SK-N-MC (cell line): ENCODE data around the gene CLEC19A.

Source experiments
- DNase-seq: peaks from one replicate; pipeline ENCODE4 v3.0.0-alpha.2; 2011; ENCODE audit warnings: low read depth, low spot score
- H3K27ac ChIP-seq: fragments of 200-600 bp; sonication (generic); 2 replicates; pipeline ENCODE4 v1.5.1; 2016; ENCODE audit warnings: mixed run types
- H3K36me3 ChIP-seq: fragments of 200-600 bp; sonication (generic); 2 replicates; pipeline ENCODE4 v1.6.1; 2017; ENCODE audit warnings: antibody characterized with exemption, low read length, mixed read lengths; ENCODE audit not compliant: insufficient read depth
- H3K4me3 ChIP-seq: fragments of 200-600 bp; sonication (generic); 2 replicates; pipeline ENCODE4 v1.5.1; 2016
- H3K9ac ChIP-seq: fragments of 200-600 bp; sonication (generic); 2 replicates; pipeline ENCODE4 v1.8.0; 2017; ENCODE audit warnings: mixed run types, mixed read lengths; ENCODE audit not compliant: insufficient read length
- H3K9me3 ChIP-seq: fragments of 200-600 bp; sonication (generic); 2 replicates; pipeline ENCODE4 v1.6.1; 2017; ENCODE audit warnings: low read depth, mild to moderate bottlenecking, antibody characterized with exemption, low read length, moderate library complexity, mixed read lengths
- EZH2 ChIP-seq: fragments of 200-600 bp; sonication (generic); IDR thresholded peaks from one replicate; pipeline ENCODE4 v1.6.1; 2017; ENCODE audit warnings: antibody characterized with exemption
- FOXP2 ChIP-seq: optimal IDR thresholded peaks from 2 replicates; pipeline ENCODE3; 2011; ENCODE audit warnings: mild to moderate bottlenecking, moderate library complexity; ENCODE audit not compliant: insufficient read depth; ENCODE audit errors: extremely low read length, control extremely low read depth
- POLR2AphosphoS5 ChIP-seq: IDR thresholded peaks from 2 replicates; pipeline ENCODE4 v1.6.1; 2012; ENCODE audit warnings: mild to moderate bottlenecking, low read depth, low read length, borderline replicate concordance

The CLEC19A gene

DNA sequence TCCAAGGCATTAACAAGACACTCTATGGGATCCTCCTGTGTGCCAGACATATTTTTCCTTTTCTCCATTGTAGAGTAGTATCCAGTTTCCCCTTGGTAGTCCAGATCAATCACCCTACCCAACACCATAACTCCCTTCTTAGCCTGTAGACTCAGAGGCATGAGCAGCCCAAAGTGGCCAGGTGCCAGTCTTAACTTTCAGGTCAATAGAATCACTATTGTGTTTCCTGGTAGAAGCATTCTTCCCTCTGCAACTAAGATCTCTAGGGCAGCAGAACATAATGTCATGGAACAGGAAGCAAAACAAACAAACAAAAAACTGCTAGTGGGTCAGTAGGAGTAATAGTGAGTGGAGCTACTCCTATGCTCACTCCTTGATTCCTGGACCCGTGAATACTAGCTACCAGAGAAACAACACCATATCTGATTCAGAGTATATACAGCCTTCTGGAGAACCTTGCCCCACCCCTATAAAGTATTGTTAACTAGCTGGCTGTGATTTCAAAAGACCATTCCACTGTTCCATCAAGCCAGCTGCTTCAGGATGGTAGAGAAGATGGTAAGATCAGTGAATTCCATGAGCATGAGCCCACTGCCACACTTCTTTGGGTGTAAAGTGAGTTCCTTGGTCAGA is 11.2 kb upstream of the CLEC19A start:
- H3K9me3 ChIP-seq = no peaks in the 10 kb centered on the region
- DNase-seq = no peak
- H3K27ac ChIP-seq = no peak overlapping the region
- H3K36me3 ChIP-seq = no peaks in the 10 kb centered on the region
- H3K9ac ChIP-seq = no peak overlapping the region
- H3K4me3 ChIP-seq = no peak overlapping the region
- no peak for TF ChIP-seq POLR2AphosphoS5
- TF ChIP-seq EZH2 = no peak
- TF ChIP-seq FOXP2 = no peak

DNA sequence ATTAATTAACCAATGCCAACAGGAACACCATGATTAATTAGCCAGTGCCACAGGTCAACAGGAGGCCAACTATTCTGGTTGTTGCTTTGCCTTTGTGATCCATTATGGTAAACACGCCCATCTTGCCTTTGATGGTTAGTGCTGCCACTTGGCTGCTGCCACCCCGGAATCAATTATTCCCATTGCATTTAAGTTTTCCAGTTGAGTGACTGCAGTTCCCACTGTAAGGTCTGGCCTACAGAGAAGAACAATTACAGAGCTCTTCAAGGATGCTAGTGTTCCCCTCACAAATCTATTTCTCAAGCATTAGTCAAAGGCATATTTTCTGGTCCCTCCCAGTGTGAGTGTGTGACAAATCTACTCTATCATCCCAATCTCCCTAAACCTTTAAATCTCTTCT is 7.1 kb upstream of the CLEC19A start:
- DNase-seq = no peak
- Histone ChIP-seq H3K9me3 (no peaks in the 10 kb centered on the region), H3K36me3 (no peaks in the 10 kb centered on the region), H3K27ac (no peak overlapping the region), H3K9ac (no peak overlapping the region), H3K4me3 (no peak overlapping the region)
- TF ChIP-seq POLR2AphosphoS5 (no peak), EZH2 (no peak), FOXP2 (no peak)

DNA sequence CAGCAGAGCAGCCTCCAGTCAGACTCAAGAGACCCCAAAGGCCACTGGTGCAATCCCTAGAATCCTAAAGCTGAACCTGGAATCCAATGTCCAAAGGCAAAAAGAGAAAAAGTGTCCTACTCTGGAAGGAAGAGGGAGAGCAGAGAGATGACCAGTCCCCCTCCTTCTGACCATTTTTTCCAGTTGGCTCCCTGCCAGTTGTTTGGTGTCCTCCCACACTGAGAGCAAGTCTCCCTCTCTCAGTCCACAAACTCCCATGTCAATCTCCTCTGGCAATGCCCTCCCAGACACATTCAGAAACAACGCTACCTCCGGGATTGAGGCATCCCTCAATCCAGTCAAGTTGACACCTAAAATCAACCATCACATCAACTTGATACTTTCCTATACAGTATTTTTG is 4.3 kb upstream of the CLEC19A start:
- H3K9ac ChIP-seq = no peak overlapping the region
- DNase-seq = no peak
- H3K27ac ChIP-seq = no peak overlapping the region
- TF ChIP-seq EZH2 (no peak), FOXP2 (no peak), POLR2AphosphoS5 (no peak)
- H3K9me3 ChIP-seq = no peaks in the 10 kb centered on the region
- no peak overlapping the region for H3K4me3 ChIP-seq
- no peaks in the 10 kb centered on the region for H3K36me3 ChIP-seq

DNA sequence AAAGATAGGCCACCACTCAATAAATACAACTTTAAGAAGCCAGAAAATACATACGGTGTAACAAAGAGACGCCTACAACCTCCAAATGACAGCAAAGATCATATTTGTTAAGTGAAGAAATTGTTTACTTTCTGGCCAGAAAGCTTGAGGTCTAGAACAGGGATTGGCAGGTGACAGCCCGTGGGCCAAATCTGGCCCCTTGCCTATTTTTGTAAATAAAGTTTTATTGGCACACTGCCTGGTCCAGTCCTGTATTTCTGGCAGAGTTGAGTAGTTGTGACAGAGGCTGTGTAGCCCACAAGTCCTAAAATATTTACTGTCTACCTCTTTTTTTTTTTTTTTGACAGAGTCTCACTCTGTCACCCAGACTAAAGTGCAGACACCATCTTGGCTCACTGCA is 3.4 kb upstream of the CLEC19A start:
- DNase-seq = no peak
- TF ChIP-seq POLR2AphosphoS5 (no peak), EZH2 (no peak), FOXP2 (no peak)

DNA sequence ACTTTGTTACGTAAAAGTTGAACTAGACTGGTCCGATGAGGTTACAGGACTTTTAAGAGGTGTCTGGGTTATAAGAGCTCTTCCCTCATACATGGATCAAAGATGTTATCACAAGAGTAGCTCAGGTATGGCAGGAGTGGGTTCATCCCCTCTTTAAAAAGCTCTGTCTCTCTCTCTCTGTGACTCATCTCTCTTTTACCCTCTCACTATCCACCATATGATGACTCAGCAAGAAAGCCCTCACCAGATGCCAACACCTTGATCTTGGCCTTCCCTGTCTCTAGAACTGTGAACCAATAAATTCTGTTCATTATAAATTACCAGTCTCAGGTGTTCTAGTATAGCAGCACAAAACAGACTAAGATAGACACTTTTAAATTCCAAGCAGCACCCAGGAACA is 1.9 kb upstream of the CLEC19A start:
- no peak for DNase-seq
- Histone ChIP-seq H3K9ac (no peak overlapping the region), H3K4me3 (no peak overlapping the region), H3K36me3 (no peaks in the 10 kb centered on the region), H3K27ac (no peak overlapping the region), H3K9me3 (no peaks in the 10 kb centered on the region)
- TF ChIP-seq EZH2 (no peak), FOXP2 (no peak), POLR2AphosphoS5 (no peak)

More for the DNA sequence above, 3.4 kb upstream of the CLEC19A start:
- Histone ChIP-seq H3K36me3 (no peaks in the 10 kb centered on the region), H3K27ac (no peak overlapping the region), H3K9me3 (no peaks in the 10 kb centered on the region), H3K9ac (no peak overlapping the region), H3K4me3 (no peak overlapping the region)

DNA sequence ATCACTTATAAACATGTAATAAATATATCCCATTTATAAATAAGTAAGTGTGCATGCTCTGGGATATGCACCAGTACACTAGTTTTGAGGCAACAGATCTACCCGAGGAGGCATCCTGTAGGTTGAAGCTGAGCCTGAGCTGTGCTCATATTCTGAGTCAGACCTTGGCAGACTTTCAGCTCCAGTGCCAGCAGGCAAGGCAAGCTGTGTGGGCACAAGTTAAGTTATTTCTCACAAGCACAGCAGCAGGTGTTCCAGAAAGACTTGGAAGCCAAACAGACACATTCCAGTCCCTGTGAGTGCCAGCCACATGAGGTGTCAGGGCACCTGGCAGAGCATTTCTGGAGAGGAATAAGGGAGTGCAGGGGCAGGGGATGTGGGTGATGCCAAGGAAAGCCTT is 1.3 kb upstream of the CLEC19A start:
- Histone ChIP-seq H3K9me3 (no peaks in the 10 kb centered on the region), H3K4me3 (no peak overlapping the region), H3K9ac (no peak overlapping the region), H3K27ac (no peak overlapping the region), H3K36me3 (no peaks in the 10 kb centered on the region)
- no peak for TF ChIP-seq EZH2
- TF ChIP-seq POLR2AphosphoS5 = no peak
- TF ChIP-seq FOXP2 = no peak
- no peak for DNase-seq

DNA sequence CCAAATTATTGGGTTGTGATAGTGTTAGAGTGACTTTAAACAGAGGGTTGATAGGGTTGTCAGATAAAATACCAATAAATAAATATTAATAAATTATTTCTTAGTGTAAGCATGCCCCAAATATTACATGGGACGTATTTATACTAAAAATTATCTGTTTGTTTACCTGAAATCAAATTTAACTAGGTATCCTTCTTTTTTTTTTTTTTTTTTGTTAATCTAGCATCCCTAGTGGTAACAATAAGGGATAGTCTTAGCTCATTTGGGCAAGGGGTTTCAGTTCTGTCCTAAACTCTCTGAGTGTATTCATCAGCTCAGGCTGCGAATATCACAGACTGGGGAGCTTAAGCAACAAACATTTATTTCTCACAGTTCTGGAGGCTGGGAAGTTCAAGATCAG is 1.3 kb downstream of the CLEC19A start:
- Histone ChIP-seq H3K27ac (no peak overlapping the region), H3K36me3 (no peaks in the 10 kb centered on the region), H3K4me3 (no peak overlapping the region), H3K9ac (no peak overlapping the region), H3K9me3 (no peaks in the 10 kb centered on the region)
- DNase-seq = no peak
- TF ChIP-seq FOXP2 (no peak), POLR2AphosphoS5 (no peak), EZH2 (no peak)

DNA sequence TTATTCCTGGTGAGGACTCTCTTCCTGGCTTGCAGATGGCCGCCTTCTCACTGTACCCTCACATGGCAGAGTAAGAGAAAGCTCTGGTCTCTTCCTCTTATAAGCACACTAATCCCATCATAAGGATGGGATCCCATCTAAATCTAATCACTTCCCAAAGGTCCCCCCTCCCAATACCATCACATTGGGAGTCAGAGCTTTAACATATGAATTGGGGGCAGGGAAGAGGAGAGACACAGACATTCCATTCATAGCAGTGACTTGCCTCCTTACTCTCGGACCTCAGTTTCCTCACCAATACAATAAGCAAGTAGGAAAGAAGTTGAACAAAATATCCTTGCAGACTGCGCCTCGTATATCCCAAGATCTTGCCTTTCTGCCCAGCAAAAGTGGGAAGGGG is 1.7 kb downstream of the CLEC19A start:
- Histone ChIP-seq H3K36me3 (no peaks in the 10 kb centered on the region), H3K9me3 (no peaks in the 10 kb centered on the region), H3K4me3 (no peak overlapping the region), H3K27ac (no peak overlapping the region), H3K9ac (no peak overlapping the region)
- TF ChIP-seq EZH2 (no peak), FOXP2 (no peak), POLR2AphosphoS5 (no peak)
- no peak for DNase-seq
